Right cardiac atrium (tissue), 5 donors: Measurements from ENCODE around the gene TMEM164. TPM values are rescaled to one million over a fixed set of nuclear protein-coding genes. Genes with fewer than 3 reads are reported as not detected.
A peak's percentile ranks its signal among the peaks of the same experiment; 100 is the strongest.

Experiments
- ATAC-seq, 2 donors: fragments of 200-7000 bp; cut with Tn5 transposase; one replicate each; pipeline versions ENCODE4 v1.8.0 to v1.9.1; 2020; ENCODE audit warnings: moderate library complexity in 2 of 2, mild to moderate bottlenecking in 1 of 2
- DNase-seq, 3 donors: peaks; one replicate each; pipeline ENCODE4 v3.0.0-alpha.2; 2020
- H3K27ac ChIP-seq: one replicate; pipeline ENCODE4 v1.5.1; 2013; ENCODE audit warnings: mild to moderate bottlenecking, low read length, control low read depth, moderate library complexity
- H3K27me3 ChIP-seq: one replicate; pipeline ENCODE4 v1.6.1; 2013; ENCODE audit not compliant: control insufficient read depth, insufficient read depth
- H3K4me1 ChIP-seq: one replicate; pipeline ENCODE4 v1.6.1; 2013; ENCODE audit warnings: low read length; ENCODE audit not compliant: control insufficient read depth, insufficient read depth
- H3K4me3 ChIP-seq: one replicate; pipeline ENCODE4 v1.5.1; 2013; ENCODE audit warnings: low read length, control low read depth
- H3K9me3 ChIP-seq: one replicate; pipeline ENCODE4 v1.6.1; 2013; ENCODE audit warnings: low read length; ENCODE audit not compliant: control insufficient read depth
- WGBS: extraction: QIAGEN DNeasy Blood & Tissue Kit; methylation state at CpG from one replicate; pipeline ENCODE4 v1.1.7; 2013; 5-methylcytosine and 5-hydroxymethylcytosine counted together
- intact Hi-C, 4 donors: fragments of 100-400 bp; cut with DNase I; formaldehyde crosslinking; loops; one replicate each; pipeline versions ENCODE4 v1.11.0 to v1.14.0; 2022 to 2023
- polyA plus RNA-seq: library from polyadenylated mRNA; stranded (reverse); fragments of 200-250 nt; gene quantifications from one replicate; pipeline ENCODE4 v1.2.3, GENCODE V29; 2013
- total RNA-seq, 4 donors: library from RNA; stranded (reverse); fragmentation: NEBNext Ultra II Directional; extraction: Animal tissue kit (Norgen Biotek cat#: 25700); gene quantifications; one replicate each; pipeline ENCODE4 v1.2.1, GENCODE V29; 2021
- donor health status: healthy with polysubstance abuse.
- donor health status: DM: no; HTN: yes; CAD: no.
- donor health status: DM: no; HTN: no; CAD: no.
- donor health status: DM: no; HTN: yes; CAD: no; lungs with severe emphysema.
- donor health status: DM: yes; HTN: yes; CAD: no.

Gene TMEM164
- total and polyA plus RNA-seq, 5 donors: 17.6 to 37.5 (median 31.5) TPM

DNA sequence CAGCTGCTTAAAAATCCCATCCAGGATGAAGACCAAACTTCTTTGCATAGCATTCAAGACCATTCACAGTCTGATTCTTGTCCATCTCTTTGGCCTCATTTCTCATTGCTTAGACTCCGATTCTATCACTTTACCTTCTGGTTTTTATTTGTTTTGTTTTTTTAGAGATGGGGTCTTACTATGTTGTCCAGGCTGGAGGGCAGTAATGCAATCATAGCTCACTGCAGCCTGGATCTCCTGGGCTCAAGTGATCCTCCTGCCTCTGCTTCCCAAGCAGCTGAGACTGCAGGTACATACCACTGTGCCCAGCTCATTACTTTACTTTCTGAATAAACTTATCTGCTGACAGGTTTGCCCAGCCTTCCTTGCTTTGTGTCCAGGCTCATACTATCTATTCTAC is 152.8 kb downstream of the TMEM164 start:
- Histone ChIP-seq H3K4me1 (no peaks in the 10 kb centered on the region), H3K27me3 (no peaks in the 10 kb centered on the region), H3K27ac (no peak overlapping the region), H3K4me3 (no peak overlapping the region), H3K9me3 (no peaks in the 10 kb centered on the region)
- 100% methylated on average over 1 of the region's 1 CpG for WGBS
- DNase-seq (no peak), ATAC-seq (no peak)
- intact Hi-C loops: no loop called here

GRCh38 chrX:110156167-110156754 is 153.3 kb downstream of the TMEM164 start:
- Histone ChIP-seq H3K27ac (no peak overlapping the region), H3K4me3 (no peak overlapping the region), H3K9me3 (no peaks in the 10 kb centered on the region), H3K27me3 (no peaks in the 10 kb centered on the region), H3K4me1 (no peaks in the 10 kb centered on the region)
- intact Hi-C loops: no loop called here
- DNase-seq (no peak), ATAC-seq (no peak)
- WGBS: 86% methylated on average over 6 of the region's 6 CpGs

DNA sequence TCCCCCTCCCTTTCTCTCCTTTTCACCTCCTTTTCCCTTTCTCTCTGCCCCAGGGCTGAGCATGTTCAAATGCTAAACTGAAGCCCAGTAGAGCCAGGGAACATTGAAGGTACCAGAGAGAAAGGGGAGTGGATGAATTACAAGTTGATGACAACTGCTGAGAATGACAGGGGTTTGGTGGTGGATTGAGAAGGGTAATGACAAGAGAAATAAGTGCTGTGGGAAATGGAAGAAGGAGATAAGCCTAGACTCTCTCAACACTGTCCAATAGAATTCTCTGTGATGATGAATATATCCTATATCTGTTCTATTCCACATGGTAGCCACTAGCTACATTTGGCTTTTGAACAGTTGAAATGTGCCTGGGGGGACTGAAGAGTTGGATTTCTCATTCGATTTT is 154.5 kb downstream of the TMEM164 start:
- H3K4me1 ChIP-seq: no peaks in the 10 kb centered on the region
- no peak overlapping the region for H3K27ac ChIP-seq
- no peak overlapping the region for H3K4me3 ChIP-seq
- ATAC-seq (no peak), DNase-seq (no peak)
- no peaks in the 10 kb centered on the region for H3K27me3 ChIP-seq
- no peaks in the 10 kb centered on the region for H3K9me3 ChIP-seq
- intact Hi-C loops: no loop called here
- WGBS: 91% methylated on average over 1 of the region's 1 CpG

GRCh38 chrX:110159235-110159634 is 156.3 kb downstream of the TMEM164 start:
- 86% methylated on average over 7 of the region's 7 CpGs for whole genome bisulfite sequencing
- DNase-seq (no peak), ATAC-seq (no peak)
- no peaks in the 10 kb centered on the region for H3K9me3 ChIP-seq
- H3K27me3 ChIP-seq: no peaks in the 10 kb centered on the region
- H3K27ac ChIP-seq: no peak overlapping the region
- no peak overlapping the region for H3K4me3 ChIP-seq
- no peaks in the 10 kb centered on the region for H3K4me1 ChIP-seq
- intact Hi-C loops: no loop called here

GRCh38 chrX:110159865-110160264 is 157.0 kb downstream of the TMEM164 start:
- Histone ChIP-seq H3K27me3 (no peaks in the 10 kb centered on the region), H3K27ac (no peak overlapping the region), H3K9me3 (no peaks in the 10 kb centered on the region), H3K4me1 (no peaks in the 10 kb centered on the region), H3K4me3 (no peak overlapping the region)
- intact Hi-C loops: loop anchor here in 3 of 4 donors (2.0 to 10.0 kb wide), 3 partner anchors 247 to 685 kb away; no protein-coding TSS in a partner anchor
- ATAC-seq (no peak), DNase-seq (no peak)
- WGBS: 81% methylated on average over 2 of the region's 2 CpGs

DNA sequence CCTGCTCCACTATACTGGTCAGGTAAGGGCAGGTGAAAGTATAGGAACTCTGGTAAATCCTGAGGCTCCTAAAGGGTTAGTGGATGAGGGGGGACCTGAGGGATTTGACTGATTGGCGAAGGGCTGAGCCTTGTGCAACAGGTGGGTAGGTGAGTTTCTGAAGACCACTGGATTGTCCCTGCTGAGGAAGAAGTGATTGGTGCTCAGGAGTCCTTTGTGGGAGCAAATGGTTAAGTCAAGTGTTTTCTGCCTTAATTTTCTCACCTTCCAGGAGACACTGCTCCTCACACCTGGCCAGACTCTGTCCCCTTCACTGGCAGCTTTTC is 158.4 kb downstream of the TMEM164 start:
- DNase-seq: no peak
- WGBS: 100% methylated on average over 1 of the region's 1 CpG
- no peaks in the 10 kb centered on the region for H3K27me3 ChIP-seq
- no peaks in the 10 kb centered on the region for H3K4me1 ChIP-seq
- H3K4me3 ChIP-seq: no peak overlapping the region
- no peak overlapping the region for H3K27ac ChIP-seq
- no peaks in the 10 kb centered on the region for H3K9me3 ChIP-seq
- intact Hi-C loops: loop anchor here in 3 of 4 donors (2.0 to 10.0 kb wide), 3 partner anchors 246 to 683 kb away; no protein-coding TSS in a partner anchor
- ATAC-seq: no peak

GRCh38 chrX:110162131-110162530 is 159.2 kb downstream of the TMEM164 start:
- H3K4me1 ChIP-seq: no peaks in the 10 kb centered on the region
- no peak for DNase-seq
- WGBS: 94% methylated on average over 1 of the region's 1 CpG
- no peak overlapping the region for H3K27ac ChIP-seq
- no peak for ATAC-seq
- intact Hi-C loops: loop anchor here in 2 of 4 donors (5.0 to 10.0 kb wide), 2 partner anchors 245 to 683 kb away; no protein-coding TSS in a partner anchor
- no peaks in the 10 kb centered on the region for H3K9me3 ChIP-seq
- H3K27me3 ChIP-seq: no peaks in the 10 kb centered on the region
- no peak overlapping the region for H3K4me3 ChIP-seq

- no peak for DNase-seq
- no peak for ATAC-seq
- no peak overlapping the region for H3K27ac ChIP-seq
- 87% methylated on average over 1 of the region's 1 CpG for WGBS
- no peak overlapping the region for H3K4me3 ChIP-seq
- no peaks in the 10 kb centered on the region for H3K9me3 ChIP-seq
- no peaks in the 10 kb centered on the region for H3K27me3 ChIP-seq
- H3K4me1 ChIP-seq: no peaks in the 10 kb centered on the region
- intact Hi-C loops: loop anchor here in 2 of 4 donors (5.0 to 10.0 kb wide), 2 partner anchors 244 to 682 kb away; no protein-coding TSS in a partner anchor
Observed at GRCh38 chrX:110162867-110163266, 160.0 kb downstream of the TMEM164 start.

- no peak overlapping the region for H3K4me3 ChIP-seq
- 60% methylated on average over 3 of the region's 3 CpGs for WGBS
- H3K27me3 ChIP-seq: no peaks in the 10 kb centered on the region
- peaks cover under 1% of the 10 kb centered on the region for H3K4me1 ChIP-seq
- H3K27ac ChIP-seq: no peak overlapping the region
- intact Hi-C loops: loop anchor here in 2 of 4 donors (5.0 to 10.0 kb wide), 2 partner anchors 244 to 681 kb away; no protein-coding TSS in a partner anchor
- no peak for ATAC-seq
- no peaks in the 10 kb centered on the region for H3K9me3 ChIP-seq
- DNase-seq: no peak
Observed at GRCh38 chrX:110163488-110163887, 160.6 kb downstream of the TMEM164 start.

- H3K9me3 ChIP-seq: no peaks in the 10 kb centered on the region
Observed at GRCh38 chrX:110167952-110168451, 165.1 kb downstream of the TMEM164 start.

DNA sequence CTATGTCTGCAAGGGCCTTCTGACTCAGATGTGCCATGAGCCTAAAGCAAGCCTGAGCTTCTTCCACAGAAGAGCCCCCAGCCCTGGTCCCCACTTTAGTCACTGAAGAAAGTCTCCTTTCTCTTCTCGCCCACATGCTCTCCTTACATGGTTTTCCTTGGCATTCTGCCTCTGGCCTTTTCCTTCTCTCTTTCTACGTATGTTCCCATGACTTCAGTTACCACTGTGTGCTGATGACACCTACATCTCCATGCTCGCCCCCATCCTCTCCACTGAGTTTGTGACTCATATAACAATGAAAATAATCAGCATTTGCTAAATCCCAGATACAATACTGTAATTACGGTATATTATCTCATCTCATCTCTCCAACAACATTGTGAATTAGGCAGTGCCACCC is 165.7 kb downstream of the TMEM164 start:
- ATAC-seq: no peak
- no peak for DNase-seq
- no peaks in the 10 kb centered on the region for H3K27me3 ChIP-seq
- peaks cover 4% of the 10 kb centered on the region for H3K4me1 ChIP-seq
- 72% methylated on average over 4 of the region's 4 CpGs for WGBS
- intact Hi-C loops: loop anchor here in 2 of 4 donors (5.0 to 10.0 kb wide), 2 partner anchors 239 to 676 kb away; no protein-coding TSS in a partner anchor
- H3K27ac ChIP-seq: no peak overlapping the region
- no peaks in the 10 kb centered on the region for H3K9me3 ChIP-seq
- no peak overlapping the region for H3K4me3 ChIP-seq

More at GRCh38 chrX:110167952-110168451, 165.1 kb downstream of the TMEM164 start:
- 40% methylated on average over 9 of the region's 9 CpGs for WGBS
- no peak overlapping the region for H3K4me3 ChIP-seq
- H3K4me1 ChIP-seq: peaks cover 1% of the 10 kb centered on the region
- ATAC-seq (peak in 1 of 2 donors; percentile 48), DNase-seq (peak in 1 of 3 donors; percentile 60)
- no peak overlapping the region for H3K27ac ChIP-seq
- H3K27me3 ChIP-seq: no peaks in the 10 kb centered on the region
- intact Hi-C loops: loop anchor here in 2 of 4 donors (5.0 to 10.0 kb wide), 2 partner anchors 239 to 677 kb away; no protein-coding TSS in a partner anchor
